Gastrocnemius medialis (tissue), 4 donors: ENCODE results near the gene CERS3.

Experiments used
- POLR2A ChIP-seq, 2 donors: fragments of 450-650 bp; IDR thresholded peaks; one replicate each; pipeline ENCODE4 v1.6.1; 2017; ENCODE audit warnings: antibody characterized with exemption in 2 of 2, mild to moderate bottlenecking in 2 of 2, moderate library complexity in 2 of 2
- TF ChIP-seq, protein P1 (sequence below), 5 experiments: fragments of 450-650 bp in 3 of 5; fragments of 200-600 bp in 2 of 5; sonication (generic) in 2 of 5; IDR thresholded peaks in 4 of 5; conservative IDR thresholded peaks in 1 of 5; 1 replicate in 4 of 5; 2 replicates in 1 of 5; pipeline ENCODE4 v1.5.1; 2016 to 2019; ENCODE audit warnings: antibody characterized with exemption in 5 of 5, mild to moderate bottlenecking in 3 of 5, moderate library complexity in 3 of 5

DNA sequence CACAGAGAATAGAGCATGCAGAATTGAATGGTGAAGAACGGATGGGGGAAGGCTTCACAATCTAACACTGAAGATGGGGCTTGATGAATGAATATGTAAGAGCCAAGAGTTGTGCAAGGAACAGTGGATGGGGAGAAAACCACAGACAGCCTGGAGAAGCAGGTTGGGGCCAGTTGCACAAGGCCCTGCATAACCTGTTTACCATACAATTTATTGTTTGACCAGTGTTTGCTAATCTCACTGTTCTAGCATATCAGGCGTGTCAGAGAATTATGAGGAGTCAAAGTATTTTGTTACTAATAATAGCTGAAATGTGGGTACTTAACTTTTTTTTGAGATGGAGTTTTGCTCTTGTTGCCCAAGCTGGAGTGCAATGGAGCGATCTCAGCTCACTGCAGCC, 36.8 kb upstream of the CERS3 start:
- TF ChIP-seq, protein P1, sequence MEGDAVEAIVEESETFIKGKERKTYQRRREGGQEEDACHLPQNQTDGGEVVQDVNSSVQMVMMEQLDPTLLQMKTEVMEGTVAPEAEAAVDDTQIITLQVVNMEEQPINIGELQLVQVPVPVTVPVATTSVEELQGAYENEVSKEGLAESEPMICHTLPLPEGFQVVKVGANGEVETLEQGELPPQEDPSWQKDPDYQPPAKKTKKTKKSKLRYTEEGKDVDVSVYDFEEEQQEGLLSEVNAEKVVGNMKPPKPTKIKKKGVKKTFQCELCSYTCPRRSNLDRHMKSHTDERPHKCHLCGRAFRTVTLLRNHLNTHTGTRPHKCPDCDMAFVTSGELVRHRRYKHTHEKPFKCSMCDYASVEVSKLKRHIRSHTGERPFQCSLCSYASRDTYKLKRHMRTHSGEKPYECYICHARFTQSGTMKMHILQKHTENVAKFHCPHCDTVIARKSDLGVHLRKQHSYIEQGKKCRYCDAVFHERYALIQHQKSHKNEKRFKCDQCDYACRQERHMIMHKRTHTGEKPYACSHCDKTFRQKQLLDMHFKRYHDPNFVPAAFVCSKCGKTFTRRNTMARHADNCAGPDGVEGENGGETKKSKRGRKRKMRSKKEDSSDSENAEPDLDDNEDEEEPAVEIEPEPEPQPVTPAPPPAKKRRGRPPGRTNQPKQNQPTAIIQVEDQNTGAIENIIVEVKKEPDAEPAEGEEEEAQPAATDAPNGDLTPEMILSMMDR (IDR thresholded peaks at IDR 0.05 in 4 of 5, conservative IDR thresholded peaks at IDR 0.05 in 1 of 5), result no peak
- TF ChIP-seq POLR2A (IDR thresholded peaks at IDR 0.05), result no peak
